Measurements from ENCODE around the gene TM6SF1.

DNA sequence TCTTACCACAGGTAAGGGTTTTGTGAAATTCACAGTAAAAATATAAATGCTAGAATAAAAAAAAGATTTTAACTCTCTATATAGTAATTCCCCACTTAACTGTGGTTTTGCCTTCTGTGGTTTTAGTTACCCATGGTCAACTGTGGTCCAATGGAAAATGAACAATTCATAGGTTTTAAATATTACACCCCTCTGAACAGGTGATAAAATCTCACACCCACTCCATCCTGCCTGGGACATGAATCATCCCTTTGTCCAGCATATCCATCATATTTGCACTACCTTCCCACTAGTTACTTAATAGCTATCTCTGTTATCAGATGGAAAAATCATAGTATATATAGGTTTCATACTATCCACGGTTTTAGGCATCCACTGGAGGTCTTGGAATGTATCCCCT, 50.9 kb downstream of the TM6SF1 start:
- TF ChIP-seq CTCF (IDR thresholded peaks at IDR 0.05; ENCODE audit: low read depth, low read length) (no peak), POLR2A (IDR thresholded peaks at IDR 0.05; ENCODE audit: extremely low read depth, insufficient read length) (no peak)
- TF ChIP-seq, protein P1, sequence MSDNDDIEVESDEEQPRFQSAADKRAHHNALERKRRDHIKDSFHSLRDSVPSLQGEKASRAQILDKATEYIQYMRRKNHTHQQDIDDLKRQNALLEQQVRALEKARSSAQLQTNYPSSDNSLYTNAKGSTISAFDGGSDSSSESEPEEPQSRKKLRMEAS (IDR thresholded peaks at IDR 0.05; ENCODE audit: low read depth, low read length) = no peak
